ENCODE results near the gene SCUBE1.

Gene SCUBE1

GRCh38 chr22:43255299-43255698 is 87.9 kb downstream of the SCUBE1 start:
- no peak for DNase-seq

- no peak for DNase-seq
Observed at GRCh38 chr22:43253839-43254238, 89.3 kb downstream of the SCUBE1 start.

GRCh38 chr22:43252319-43252718 is 90.9 kb downstream of the SCUBE1 start:
- DNase-seq, result no peak

- DNase-seq, result no peak
Observed at GRCh38 chr22:43249789-43250471, 93.2 kb downstream of the SCUBE1 start.

GRCh38 chr22:43247546-43248260 is 95.5 kb downstream of the SCUBE1 start:
- no peak for DNase-seq

GRCh38 chr22:43246188-43246587 is 97.0 kb downstream of the SCUBE1 start:
- DNase-seq, result no peak

GRCh38 chr22:43245717-43246116 is 97.5 kb downstream of the SCUBE1 start:
- DNase-seq, result no peak

- no peak for DNase-seq
Observed at GRCh38 chr22:43244803-43245527, 98.2 kb downstream of the SCUBE1 start.

GRCh38 chr22:43244402-43244801 is 98.8 kb downstream of the SCUBE1 start:
- DNase-seq, result no peak

GRCh38 chr22:43243324-43243723 is 99.8 kb downstream of the SCUBE1 start:
- DNase-seq, result no peak

- no peak for DNase-seq
Observed at GRCh38 chr22:43242627-43243026, 100.5 kb downstream of the SCUBE1 start.

- DNase-seq, result no peak
Observed at GRCh38 chr22:43241699-43242386, 101.3 kb downstream of the SCUBE1 start.

GRCh38 chr22:43241138-43241597 is 102.0 kb downstream of the SCUBE1 start:
- DNase-seq, result no peak

- DNase-seq, result no peak
Observed at GRCh38 chr22:43240614-43241013, 102.6 kb downstream of the SCUBE1 start.

- no peak for DNase-seq
Observed at GRCh38 chr22:43239956-43240355, 103.2 kb downstream of the SCUBE1 start.

GRCh38 chr22:43239193-43239780 is 103.9 kb downstream of the SCUBE1 start:
- no peak for DNase-seq

- no peak for DNase-seq
Observed at GRCh38 chr22:43238526-43239006, 104.6 kb downstream of the SCUBE1 start.

GRCh38 chr22:43237280-43237679 is 105.9 kb downstream of the SCUBE1 start:
- DNase-seq, result no peak

GRCh38 chr22:43236411-43237166 is 106.6 kb downstream of the SCUBE1 start:
- no peak for DNase-seq

- no peak for DNase-seq
Observed at GRCh38 chr22:43235445-43236409, 107.4 kb downstream of the SCUBE1 start.

All from NCI-H748 treated with DMSO at 0.1 percent for 48 hours (cell line).